HepG2 (cell line): Measurements from ENCODE around the gene MRPL38. TPM values are rescaled to one million over a fixed set of nuclear protein-coding genes. Genes with fewer than 3 reads are reported as not detected.
A peak's percentile ranks its signal among the peaks of the same experiment; 100 is the strongest.

ENCODE experiments used
- ASH2L ChIP-seq: fragments of 300-600, 200-600 bp; sonication (generic); IDR thresholded peaks from 2 replicates; pipeline ENCODE4 v1.7.0; 2017; ENCODE audit warnings: low read depth, mild to moderate bottlenecking, moderate library complexity, mixed read lengths, low read length; ENCODE audit not compliant: insufficient read length
- ELF3 ChIP-seq: IDR thresholded peaks from 2 replicates; pipeline ENCODE4 v1.6.1; 2016; ENCODE audit warnings: missing genetic modification reagents, missing compliant biosample characterization
- FOXA1 ChIP-seq, 2 experiments: fragments of 450-650 bp in 1 of 2; sonication (generic) in 1 of 2; formaldehyde crosslinking in 1 of 2; IDR thresholded peaks; 2 replicates each; pipeline versions ENCODE4 v1.4.0 to v1.6.1; 2016 to 2020; ENCODE audit warnings: missing genetic modification reagents in 1 of 2
- HNF4G ChIP-seq, 2 experiments: sonication (generic) in 1 of 2; formaldehyde crosslinking in 1 of 2; IDR thresholded peaks; 2 replicates each; pipeline versions ENCODE4 v1.4.0 to v1.6.1; 2011 to 2020; ENCODE audit warnings: borderline replicate concordance in 2 of 2, low read depth in 2 of 2, mild to moderate bottlenecking in 2 of 2, low read length in 1 of 2, missing genetic modification reagents in 1 of 2, moderate library complexity in 1 of 2
- NAIF1 ChIP-seq: sonication (generic); formaldehyde crosslinking; IDR thresholded peaks from 2 replicates; pipeline ENCODE4 v1.5.0; 2020; ENCODE audit warnings: mild to moderate bottlenecking, missing genetic modification reagents, borderline replicate concordance
- NFIB ChIP-seq: sonication (generic); formaldehyde crosslinking; IDR thresholded peaks from 2 replicates; pipeline ENCODE4 v1.9.0; 2021; ENCODE audit warnings: missing genetic modification reagents, mild to moderate bottlenecking, borderline replicate concordance
- NFIC ChIP-seq: IDR thresholded peaks from 2 replicates; pipeline ENCODE4 v1.6.1; 2012; ENCODE audit warnings: mild to moderate bottlenecking, low read length, inconsistent platforms
- NR2F1 ChIP-seq, 2 experiments: fragments of 450-650 bp in 1 of 2; formaldehyde crosslinking in 1 of 2; IDR thresholded peaks; 2 replicates each; pipeline versions ENCODE4 v1.5.0 to v1.6.1; 2016 to 2020; ENCODE audit warnings: mild to moderate bottlenecking in 1 of 2, missing compliant biosample characterization in 1 of 2, missing genetic modification reagents in 1 of 2, moderate library complexity in 1 of 2
- RARG ChIP-seq: sonication (generic); formaldehyde crosslinking; IDR thresholded peaks from 2 replicates; pipeline ENCODE4 v1.4.0; 2020; ENCODE audit warnings: low read depth, mild to moderate bottlenecking, missing genetic modification reagents
- RFX1 ChIP-seq: fragments of 450-650 bp; IDR thresholded peaks from 2 replicates; pipeline ENCODE4 v1.6.1; 2017
- RXRA ChIP-seq: sonication (generic); formaldehyde crosslinking; IDR thresholded peaks from 2 replicates; pipeline ENCODE4 v1.5.1; 2020; ENCODE audit warnings: missing genetic modification reagents
- SYNCRIP ChIP-seq: fragments of 200-400 bp; formaldehyde crosslinking; IDR thresholded peaks from 2 replicates; pipeline ENCODE4 v1.6.1; 2018; ENCODE audit warnings: mild to moderate bottlenecking, low read depth, low read length; ENCODE audit not compliant: insufficient read depth
- TOE1 ChIP-seq: sonication (generic); formaldehyde crosslinking; IDR thresholded peaks from 2 replicates; pipeline ENCODE4 v1.4.0; 2020; ENCODE audit warnings: mild to moderate bottlenecking, missing genetic modification reagents
- ZBTB7B ChIP-seq: sonication (generic); formaldehyde crosslinking; IDR thresholded peaks from 2 replicates; pipeline ENCODE4 v1.4.0; 2020; ENCODE audit warnings: missing genetic modification reagents
- ZNF180 ChIP-seq: sonication (generic); formaldehyde crosslinking; IDR thresholded peaks from 2 replicates; pipeline ENCODE4 v1.4.0; 2020; ENCODE audit warnings: low read depth, missing genetic modification reagents, borderline replicate concordance
- ZNF550 ChIP-seq: sonication (generic); formaldehyde crosslinking; IDR thresholded peaks from 2 replicates; pipeline ENCODE4 v1.4.0; 2020; ENCODE audit warnings: mild to moderate bottlenecking, missing genetic modification reagents, borderline replicate concordance
- ZNF570 ChIP-seq: sonication (generic); formaldehyde crosslinking; IDR thresholded peaks from 2 replicates; pipeline ENCODE4 v1.4.0; 2020; ENCODE audit warnings: mild to moderate bottlenecking, missing genetic modification reagents, borderline replicate concordance
- ZNF772 ChIP-seq: sonication (generic); formaldehyde crosslinking; IDR thresholded peaks from 2 replicates; pipeline ENCODE4 v1.5.0; 2020; ENCODE audit warnings: mild to moderate bottlenecking, missing genetic modification reagents
- ZNF777 ChIP-seq: sonication (generic); formaldehyde crosslinking; IDR thresholded peaks from 2 replicates; pipeline ENCODE4 v1.4.0; 2020; ENCODE audit warnings: missing genetic modification reagents
- ZSCAN31 ChIP-seq: sonication (generic); formaldehyde crosslinking; IDR thresholded peaks from 2 replicates; pipeline ENCODE4 v1.5.0; 2020; ENCODE audit warnings: low read depth, mild to moderate bottlenecking, missing genetic modification reagents
- polyA plus RNA-seq, 8 experiments: library from polyadenylated mRNA; depleted of rRNA in 3 of 8; stranded (reverse) in 7 of 8; unstranded in 1 of 8; fragments of >200 nt; fragmentation: Illumina TruSeq in 4 of 8; extraction: Trizol in 4 of 8; gene quantifications; 2 replicates each; pipeline versions ENCODE4 v1.2.1 to v1.2.3, GENCODE V29; 2011 to 2016; ENCODE audit warnings: low read depth in 4 of 8, missing spikeins in 1 of 8, mixed read lengths in 1 of 8; ENCODE audit not compliant: insufficient read depth in 1 of 8
- total RNA-seq, 5 experiments: library from RNA; depleted of rRNA; stranded (reverse); fragments of >200 nt; fragmentation: Illumina TruSeq; extraction: Trizol; gene quantifications; 2 replicates each; pipeline ENCODE4 v1.2.3, GENCODE V29; 2016; ENCODE audit warnings: low read depth in 1 of 5
- TF ChIP-seq, protein P1 (sequence below): IDR thresholded peaks from 2 replicates; pipeline ENCODE4 v1.6.1; 2016; ENCODE audit warnings: low read depth, borderline replicate concordance
- TF ChIP-seq, protein P2 (sequence below): sonication (generic); formaldehyde crosslinking; IDR thresholded peaks from 2 replicates; pipeline ENCODE4 v1.4.0; 2020; ENCODE audit warnings: mild to moderate bottlenecking, low read depth, missing genetic modification reagents
- TF ChIP-seq, protein P3 (sequence below): sonication (generic); formaldehyde crosslinking; IDR thresholded peaks from 2 replicates; pipeline ENCODE4 v1.5.0; 2020; ENCODE audit warnings: mild to moderate bottlenecking, missing genetic modification reagents
- TF ChIP-seq, protein P4 (sequence below): sonication (generic); formaldehyde crosslinking; conservative IDR thresholded peaks from 2 replicates; pipeline ENCODE4 v1.8.0; 2022; ENCODE audit warnings: missing genetic modification reagents

Gene MRPL38
- total and polyA plus RNA-seq, 2 of the 13 experiments (the other 11 are each of a cell fraction or from before 2014, with no cell fraction given) = 83.7 to 125 TPM

DNA sequence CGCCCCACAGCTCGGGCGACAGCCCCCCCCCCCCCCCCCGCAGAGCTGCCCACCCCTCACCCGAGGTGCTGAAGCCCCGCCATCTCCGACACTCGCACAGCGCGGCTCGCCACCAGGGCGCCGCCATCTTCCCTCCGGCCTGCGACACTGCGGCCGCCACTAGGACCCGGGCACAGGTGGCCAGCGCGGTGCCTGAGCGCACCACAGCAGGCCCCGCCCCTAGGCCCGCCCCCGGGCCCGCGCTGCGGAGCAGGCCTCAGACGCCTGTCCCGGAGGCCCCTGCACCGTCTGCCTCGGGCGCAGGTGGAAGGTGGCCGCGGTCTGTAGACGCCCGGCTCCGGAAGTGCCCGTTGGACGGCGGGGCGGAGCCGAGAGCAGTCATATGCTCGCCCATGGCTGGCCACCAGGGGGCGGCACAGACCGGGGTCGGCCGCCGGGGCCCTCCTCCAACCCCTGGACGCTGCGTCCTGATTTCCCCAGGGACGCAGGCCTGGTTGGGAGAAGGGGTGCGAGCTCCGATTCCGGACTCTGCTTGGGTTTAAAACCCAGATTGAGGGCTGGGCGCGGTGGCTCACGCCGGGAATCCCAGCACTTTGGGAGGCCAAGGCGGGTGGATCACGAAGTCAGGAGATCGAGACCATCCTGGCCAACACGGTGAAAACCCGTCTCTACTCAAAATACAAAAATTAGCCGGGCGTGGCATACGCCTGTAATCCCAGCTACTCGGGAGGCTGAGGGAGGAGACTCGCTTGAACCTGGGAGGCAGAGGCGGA lies at the start of gene MRPL38 (continued):
- TF ChIP-seq, protein P1, sequence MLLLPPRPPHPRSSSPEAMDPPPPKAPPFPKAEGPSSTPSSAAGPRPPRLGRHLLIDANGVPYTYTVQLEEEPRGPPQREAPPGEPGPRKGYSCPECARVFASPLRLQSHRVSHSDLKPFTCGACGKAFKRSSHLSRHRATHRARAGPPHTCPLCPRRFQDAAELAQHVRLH (CRISPR knock-in tag) = peak; percentile 98; the same call in 1 of the 2 replicates
- no peak for TF ChIP-seq ASH2L
- TF ChIP-seq ZNF777 (CRISPR knock-in tag) = peak; percentile 99
- TF ChIP-seq RXRA = peak; percentile 94
- peak; percentile 93 for TF ChIP-seq ELF3
- TF ChIP-seq ZNF180 (CRISPR knock-in tag) = no peak
- no peak for TF ChIP-seq RFX1
- TF ChIP-seq, protein P2, sequence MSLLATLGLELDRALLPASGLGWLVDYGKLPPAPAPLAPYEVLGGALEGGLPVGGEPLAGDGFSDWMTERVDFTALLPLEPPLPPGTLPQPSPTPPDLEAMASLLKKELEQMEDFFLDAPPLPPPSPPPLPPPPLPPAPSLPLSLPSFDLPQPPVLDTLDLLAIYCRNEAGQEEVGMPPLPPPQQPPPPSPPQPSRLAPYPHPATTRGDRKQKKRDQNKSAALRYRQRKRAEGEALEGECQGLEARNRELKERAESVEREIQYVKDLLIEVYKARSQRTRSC (CRISPR knock-in tag) = no peak
- peak in 1 of 2 experiments; percentile 48; a peak in 2 of 4 replicates for TF ChIP-seq NR2F1 (CRISPR knock-in tag; IDR thresholded peaks at IDR 0.05)
- TF ChIP-seq HNF4G (IDR thresholded peaks at IDR 0.05; ENCODE audit: borderline replicate concordance, low read depth, low read length) = peak; percentile 55
- TF ChIP-seq HNF4G (CRISPR knock-in tag; IDR thresholded peaks at IDR 0.05; ENCODE audit: borderline replicate concordance, low read depth) = peak; percentile 61; the same call in 1 of the 2 replicates
- TF ChIP-seq NFIB (CRISPR knock-in tag) = no peak
- peak; percentile 92 for TF ChIP-seq ZBTB7B
- TF ChIP-seq NFIC = no peak; the same call in 1 of the 2 replicates
- TF ChIP-seq ZNF550 (CRISPR knock-in tag) = 0 out of 2 replicates have a peak, but pooled peaks have one; percentile 57
- TF ChIP-seq, protein P3, sequence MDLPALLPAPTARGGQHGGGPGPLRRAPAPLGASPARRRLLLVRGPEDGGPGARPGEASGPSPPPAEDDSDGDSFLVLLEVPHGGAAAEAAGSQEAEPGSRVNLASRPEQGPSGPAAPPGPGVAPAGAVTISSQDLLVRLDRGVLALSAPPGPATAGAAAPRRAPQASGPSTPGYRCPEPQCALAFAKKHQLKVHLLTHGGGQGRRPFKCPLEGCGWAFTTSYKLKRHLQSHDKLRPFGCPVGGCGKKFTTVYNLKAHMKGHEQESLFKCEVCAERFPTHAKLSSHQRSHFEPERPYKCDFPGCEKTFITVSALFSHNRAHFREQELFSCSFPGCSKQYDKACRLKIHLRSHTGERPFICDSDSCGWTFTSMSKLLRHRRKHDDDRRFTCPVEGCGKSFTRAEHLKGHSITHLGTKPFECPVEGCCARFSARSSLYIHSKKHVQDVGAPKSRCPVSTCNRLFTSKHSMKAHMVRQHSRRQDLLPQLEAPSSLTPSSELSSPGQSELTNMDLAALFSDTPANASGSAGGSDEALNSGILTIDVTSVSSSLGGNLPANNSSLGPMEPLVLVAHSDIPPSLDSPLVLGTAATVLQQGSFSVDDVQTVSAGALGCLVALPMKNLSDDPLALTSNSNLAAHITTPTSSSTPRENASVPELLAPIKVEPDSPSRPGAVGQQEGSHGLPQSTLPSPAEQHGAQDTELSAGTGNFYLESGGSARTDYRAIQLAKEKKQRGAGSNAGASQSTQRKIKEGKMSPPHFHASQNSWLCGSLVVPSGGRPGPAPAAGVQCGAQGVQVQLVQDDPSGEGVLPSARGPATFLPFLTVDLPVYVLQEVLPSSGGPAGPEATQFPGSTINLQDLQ (CRISPR knock-in tag) = peak; percentile 62; the same call in 1 of the 2 replicates
- TF ChIP-seq ZSCAN31 (CRISPR knock-in tag) = peak; percentile 98
- TF ChIP-seq, protein P4, sequence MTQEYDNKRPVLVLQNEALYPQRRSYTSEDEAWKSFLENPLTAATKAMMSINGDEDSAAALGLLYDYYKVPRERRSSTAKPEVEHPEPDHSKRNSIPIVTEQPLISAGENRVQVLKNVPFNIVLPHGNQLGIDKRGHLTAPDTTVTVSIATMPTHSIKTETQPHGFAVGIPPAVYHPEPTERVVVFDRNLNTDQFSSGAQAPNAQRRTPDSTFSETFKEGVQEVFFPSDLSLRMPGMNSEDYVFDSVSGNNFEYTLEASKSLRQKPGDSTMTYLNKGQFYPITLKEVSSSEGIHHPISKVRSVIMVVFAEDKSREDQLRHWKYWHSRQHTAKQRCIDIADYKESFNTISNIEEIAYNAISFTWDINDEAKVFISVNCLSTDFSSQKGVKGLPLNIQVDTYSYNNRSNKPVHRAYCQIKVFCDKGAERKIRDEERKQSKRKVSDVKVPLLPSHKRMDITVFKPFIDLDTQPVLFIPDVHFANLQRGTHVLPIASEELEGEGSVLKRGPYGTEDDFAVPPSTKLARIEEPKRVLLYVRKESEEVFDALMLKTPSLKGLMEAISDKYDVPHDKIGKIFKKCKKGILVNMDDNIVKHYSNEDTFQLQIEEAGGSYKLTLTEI (CRISPR knock-in tag) = no peak
- peak; percentile 91 for TF ChIP-seq TOE1 (CRISPR knock-in tag)
- no peak for TF ChIP-seq FOXA1 (IDR thresholded peaks at IDR 0.05)
- peak; percentile 47 for TF ChIP-seq FOXA1 (CRISPR knock-in tag; IDR thresholded peaks at IDR 0.05)
- TF ChIP-seq NAIF1 = 0 out of 2 replicates have a peak, but pooled peaks have one; percentile 60
- peak; percentile 99 for TF ChIP-seq ZNF772 (CRISPR knock-in tag)
- no peak for TF ChIP-seq SYNCRIP
- TF ChIP-seq ZNF570 = no peak
- no peak for TF ChIP-seq RARG (CRISPR knock-in tag)
